Measurements from ENCODE around the gene GOLGA5.
"Not testable (repeated sequence)": the region's sequence is repeated elsewhere in the genome, so short reads cannot be mapped to it uniquely, and the experiment has no call there.

Gene GOLGA5

DNA sequence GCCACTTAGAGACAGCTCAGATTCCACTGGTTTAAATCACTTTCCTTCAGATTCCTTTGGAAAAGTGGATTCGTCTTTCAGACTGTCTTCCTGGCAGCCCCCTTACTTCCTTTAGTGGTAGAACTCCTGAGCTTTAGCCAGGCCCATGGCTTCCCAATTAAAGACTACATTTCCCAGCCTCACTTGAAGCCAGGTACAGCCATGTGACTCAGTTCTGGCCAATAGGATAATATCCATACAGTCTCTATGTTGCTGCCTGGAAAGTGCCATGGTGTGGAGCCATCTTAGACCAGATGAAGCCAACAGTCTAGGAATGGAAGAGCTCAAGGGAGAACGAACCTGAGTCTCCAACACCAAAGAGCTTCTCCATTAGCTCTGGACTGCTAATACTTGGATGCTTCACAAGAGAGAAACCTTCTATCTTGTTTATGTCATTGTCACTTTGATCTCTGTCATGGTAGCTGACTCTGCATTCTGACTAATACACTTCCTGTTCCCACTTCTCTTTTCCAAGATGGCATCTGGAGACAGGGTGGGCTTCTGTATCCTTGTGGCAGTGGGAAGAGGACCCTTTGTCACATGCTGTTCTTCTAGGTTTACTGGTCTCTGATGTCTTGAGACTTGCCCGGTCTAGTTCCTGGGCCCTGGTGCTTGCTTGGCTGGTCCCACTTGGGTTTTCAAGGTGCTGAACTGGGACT is 15.1 kb upstream of the GOLGA5 start:
- DNase-seq, result not testable (repeated sequence)

GRCh38 chr14:92780444-92781232 is 13.5 kb upstream of the GOLGA5 start:
- no peak for DNase-seq

DNA sequence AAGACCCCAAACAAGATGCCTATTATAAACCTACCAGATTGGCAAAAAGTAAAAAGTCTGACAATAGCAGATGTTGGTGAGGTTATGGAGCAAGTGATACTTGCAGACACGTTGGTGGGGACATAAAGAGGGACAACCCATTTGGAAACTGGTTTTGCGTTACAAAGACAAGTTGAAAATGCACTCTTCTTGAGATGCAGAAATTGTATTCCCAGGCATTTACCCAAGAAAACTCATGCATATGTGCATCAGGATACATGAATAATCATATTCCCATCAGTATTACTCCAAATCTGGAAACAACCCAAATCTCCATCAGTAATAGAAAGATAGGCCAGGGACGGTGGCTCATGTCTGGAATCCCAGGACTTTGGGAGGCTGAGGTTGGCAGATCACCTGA is 12.8 kb upstream of the GOLGA5 start:
- DNase-seq, result no peak

DNA sequence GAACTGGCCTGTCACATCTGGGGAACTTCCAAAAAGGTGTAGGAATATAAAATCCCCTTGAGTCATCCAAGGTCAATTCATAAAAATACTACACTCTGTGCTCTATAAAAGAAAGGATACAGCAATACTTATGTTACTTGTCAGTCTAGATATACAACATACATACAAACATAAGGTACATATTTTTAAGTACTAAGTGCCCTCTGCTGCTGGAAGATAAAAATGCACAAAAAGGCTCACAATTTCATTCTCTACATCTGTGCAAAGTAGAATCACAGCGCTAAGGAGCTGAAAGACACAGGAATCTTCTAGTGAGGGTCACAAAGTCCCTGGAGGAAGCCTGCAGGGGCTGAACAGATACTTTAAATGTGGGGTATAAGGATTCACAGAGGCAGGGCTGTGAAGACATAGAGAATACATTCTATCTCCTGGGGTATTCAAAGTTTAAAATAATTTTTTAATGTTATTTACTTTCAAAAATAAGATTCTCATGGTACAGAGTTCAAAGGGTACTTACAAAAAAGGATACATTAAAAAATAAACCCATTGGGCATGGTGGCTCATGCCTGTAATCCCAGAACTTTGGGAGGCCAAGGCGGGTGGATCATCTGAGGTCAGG is 10.2 kb upstream of the GOLGA5 start:
- DNase-seq, result peak; percentile 69

- no peak for DNase-seq
Observed at GRCh38 chr14:92785667-92786426, 8.3 kb upstream of the GOLGA5 start.

DNA sequence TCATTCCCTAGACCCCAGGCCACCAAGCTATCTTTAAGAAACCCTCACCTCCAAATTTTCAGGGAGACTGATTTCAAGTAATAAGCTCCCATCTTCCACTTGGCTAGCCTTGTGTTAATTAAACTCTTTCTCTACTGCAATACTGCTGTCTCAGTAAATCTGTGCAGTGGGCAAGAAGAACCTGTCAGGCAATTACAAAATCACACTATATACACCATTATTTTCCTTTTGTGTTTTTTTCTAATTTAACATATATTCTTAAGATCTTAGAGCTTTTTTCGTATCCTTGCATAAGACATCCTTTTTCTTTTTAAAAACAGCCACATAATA is 7.7 kb upstream of the GOLGA5 start:
- DNase-seq, result no peak

DNA sequence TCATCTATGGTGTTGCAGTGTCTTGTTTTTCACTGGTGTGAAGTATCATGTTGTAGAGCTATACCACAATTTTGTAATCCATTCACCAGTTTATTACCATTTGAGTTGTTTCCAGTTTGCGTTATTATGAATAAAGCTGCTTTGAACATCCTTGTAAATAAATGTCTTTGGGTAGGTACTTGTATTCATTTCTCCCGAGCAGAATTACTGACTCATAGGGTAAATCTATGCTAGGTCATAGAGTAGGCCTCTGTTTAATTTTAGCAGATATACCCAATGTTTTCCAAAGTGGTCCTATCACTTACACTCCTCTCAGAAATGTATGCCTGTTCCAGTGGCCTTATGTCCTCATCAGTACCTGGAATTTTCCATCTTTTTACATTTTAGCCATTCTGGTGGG is 6.6 kb upstream of the GOLGA5 start:
- DNase-seq, result no peak

- DNase-seq, result no peak
Observed at GRCh38 chr14:92789457-92790089, 4.5 kb upstream of the GOLGA5 start.

- DNase-seq, result peak; percentile 6
Observed at GRCh38 chr14:92792885-92793284, 1.2 kb upstream of the GOLGA5 start.

DNA sequence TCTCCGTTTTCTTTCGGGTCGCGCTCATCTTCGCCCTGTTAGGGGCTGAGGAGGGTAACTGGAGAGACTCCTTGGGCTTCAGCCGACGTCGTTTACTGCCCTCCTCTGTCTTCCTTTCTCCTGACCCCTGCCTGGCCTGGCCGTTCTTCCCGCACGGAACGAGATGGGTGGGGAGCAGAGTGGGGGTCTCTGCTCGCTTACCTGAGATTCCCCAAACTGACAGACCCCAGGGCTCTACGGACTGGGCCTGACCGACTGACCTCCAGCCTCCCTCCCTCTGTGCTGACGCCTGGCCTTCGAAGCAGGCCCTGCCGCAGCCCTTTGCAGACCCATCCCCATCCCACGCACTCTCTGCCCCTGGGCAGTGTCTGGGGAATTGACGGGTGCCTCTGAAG is 439 bp downstream of the GOLGA5 start:
- no peak for DNase-seq

GRCh38 chr14:92794961-92795360 is 856 bp downstream of the GOLGA5 start:
- DNase-seq, result no peak

GRCh38 chr14:92797935-92798653 is 4.0 kb downstream of the GOLGA5 start:
- no peak for DNase-seq

DNA sequence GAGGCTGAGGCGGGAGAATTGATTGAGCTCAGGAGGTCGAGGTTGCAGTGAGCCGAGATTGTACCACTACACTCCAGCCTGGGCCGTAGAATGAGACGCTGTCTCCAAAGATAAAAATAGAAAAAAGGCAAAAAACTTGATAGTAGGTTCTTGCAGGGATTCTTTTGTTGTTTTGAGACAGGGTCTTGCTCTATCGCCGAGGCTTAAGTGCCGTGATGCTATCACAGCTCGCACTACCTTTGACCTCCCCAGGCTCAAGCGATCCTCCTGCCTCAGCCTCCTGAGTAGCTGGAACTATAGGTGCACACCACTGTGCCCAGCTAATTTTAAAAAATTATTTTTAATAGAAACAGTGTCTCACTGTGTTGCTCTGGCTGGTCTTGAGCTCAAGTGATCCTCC is 4.7 kb downstream of the GOLGA5 start:
- no peak for DNase-seq

- no peak for DNase-seq
Observed at GRCh38 chr14:92800012-92800411, 5.9 kb downstream of the GOLGA5 start.

DNA sequence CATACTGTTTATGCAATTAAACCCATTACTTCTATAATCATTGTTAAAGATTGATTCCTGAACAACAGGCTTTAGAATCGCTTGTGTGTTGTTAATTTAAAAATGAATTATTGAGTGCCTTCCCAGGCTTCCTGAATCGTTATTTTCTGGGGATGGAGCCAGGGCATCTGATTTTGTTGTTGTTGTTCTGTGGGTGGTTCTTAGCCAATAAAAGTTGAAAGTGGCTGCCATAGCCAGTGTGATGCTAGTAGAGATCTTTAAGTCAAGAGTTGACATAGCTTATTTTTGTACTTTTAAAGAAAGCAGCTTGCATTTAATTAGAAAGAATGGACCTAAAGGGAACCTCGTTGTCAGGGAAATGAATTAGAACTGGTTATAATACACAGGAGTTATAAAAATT is 6.4 kb downstream of the GOLGA5 start:
- no peak for DNase-seq

DNA sequence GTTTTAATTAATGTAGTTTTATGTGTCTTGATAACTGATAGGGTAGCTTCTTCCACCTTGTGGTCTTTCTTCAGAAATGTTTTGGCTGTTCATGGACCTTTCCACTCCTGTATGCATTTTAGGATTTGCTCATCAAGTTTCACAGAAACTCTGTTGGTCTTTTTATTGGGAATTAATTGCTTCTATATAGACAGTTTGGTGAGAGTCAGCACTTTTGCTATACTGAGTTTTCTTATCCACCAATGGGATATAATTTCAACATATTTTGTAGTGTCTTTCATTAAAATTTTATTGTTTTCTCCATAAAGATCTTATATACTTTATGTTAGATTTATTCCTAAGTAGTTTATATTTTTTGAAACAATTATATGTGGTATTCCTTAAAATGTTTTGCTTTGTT is 7.8 kb downstream of the GOLGA5 start:
- no peak for DNase-seq

GRCh38 chr14:92802678-92803077 is 8.6 kb downstream of the GOLGA5 start:
- no peak for DNase-seq

- no peak for DNase-seq
Observed at GRCh38 chr14:92813201-92813600, 19.1 kb downstream of the GOLGA5 start.

GRCh38 chr14:92819011-92819597 is 25.0 kb downstream of the GOLGA5 start:
- no peak for DNase-seq

DNA sequence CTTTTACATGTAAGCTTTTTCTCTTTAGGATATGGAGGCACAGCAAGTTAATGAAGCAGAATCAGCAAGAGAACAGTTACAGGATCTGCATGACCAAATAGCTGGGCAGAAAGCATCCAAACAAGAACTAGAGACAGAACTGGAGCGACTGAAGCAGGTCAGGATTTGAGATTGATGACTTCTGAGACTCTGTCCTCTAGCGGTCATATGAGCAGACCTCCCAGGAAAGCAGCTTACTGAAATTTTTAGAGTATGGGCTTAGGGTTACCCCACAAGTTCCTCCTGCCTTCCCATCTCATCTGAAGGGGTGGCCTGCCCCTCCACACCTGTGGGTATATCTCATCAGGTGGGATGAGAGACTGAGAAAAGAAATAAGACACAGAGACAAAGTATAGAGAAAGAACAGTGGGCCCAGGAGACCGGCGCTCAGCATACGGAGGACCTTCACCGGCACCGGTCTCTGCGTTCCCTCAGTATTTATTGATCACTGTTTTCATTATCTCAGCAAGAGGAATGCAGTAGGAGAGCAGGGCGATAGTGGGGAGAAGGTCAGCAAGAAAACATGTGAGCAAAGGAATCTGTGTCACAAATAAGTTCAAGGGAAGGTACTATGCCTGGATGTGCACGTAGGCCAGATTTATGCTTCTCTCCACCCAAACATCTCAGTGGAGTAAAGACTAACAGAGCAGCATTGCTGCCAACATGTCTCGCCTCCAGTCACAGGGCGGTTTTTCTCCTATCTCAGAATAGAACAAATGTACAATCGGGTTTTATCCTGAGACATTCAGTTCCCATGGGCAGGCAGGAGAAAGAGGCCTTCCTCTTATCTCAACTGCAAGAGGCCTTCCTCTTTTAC is 25.8 kb downstream of the GOLGA5 start:
- not testable (repeated sequence) for DNase-seq

- DNase-seq, result not testable (repeated sequence)
Observed at GRCh38 chr14:92820536-92820840, 26.4 kb downstream of the GOLGA5 start.

All from NCI-H2227 treated with DMSO at 0.1 percent for 48 hours (cell line).